Activated naive CD4-positive, alpha-beta T cell (primary cell): ENCODE measurements around the gene ST3GAL3.

ENCODE experiments used
- DNase-seq, 4 experiments: peaks; one replicate each; lab custom pipeline; 2025; lab: John Stamatoyannopoulos, UW

ST3GAL3 gene

DNA sequence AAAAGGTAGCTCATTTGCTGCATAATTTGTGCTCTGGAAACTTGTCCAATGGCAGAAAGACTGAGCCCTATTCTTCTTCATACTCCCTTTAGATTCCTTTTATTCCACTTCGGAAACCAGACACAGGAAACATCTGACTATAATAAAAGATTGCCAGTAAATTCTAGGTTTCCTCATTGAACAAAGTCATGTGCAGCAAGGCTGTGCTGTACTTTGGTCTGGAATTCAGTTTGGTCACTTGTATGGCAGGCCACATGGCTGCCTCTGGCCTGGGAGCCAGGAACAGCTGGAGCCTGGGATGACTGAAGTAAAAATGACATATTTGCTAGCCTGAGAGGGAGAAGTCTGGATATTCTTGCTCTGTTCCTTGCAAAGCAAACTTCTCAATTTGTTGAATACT, 79.6 kb downstream of the ST3GAL3 start:
- DNase-seq, result no peak

DNA sequence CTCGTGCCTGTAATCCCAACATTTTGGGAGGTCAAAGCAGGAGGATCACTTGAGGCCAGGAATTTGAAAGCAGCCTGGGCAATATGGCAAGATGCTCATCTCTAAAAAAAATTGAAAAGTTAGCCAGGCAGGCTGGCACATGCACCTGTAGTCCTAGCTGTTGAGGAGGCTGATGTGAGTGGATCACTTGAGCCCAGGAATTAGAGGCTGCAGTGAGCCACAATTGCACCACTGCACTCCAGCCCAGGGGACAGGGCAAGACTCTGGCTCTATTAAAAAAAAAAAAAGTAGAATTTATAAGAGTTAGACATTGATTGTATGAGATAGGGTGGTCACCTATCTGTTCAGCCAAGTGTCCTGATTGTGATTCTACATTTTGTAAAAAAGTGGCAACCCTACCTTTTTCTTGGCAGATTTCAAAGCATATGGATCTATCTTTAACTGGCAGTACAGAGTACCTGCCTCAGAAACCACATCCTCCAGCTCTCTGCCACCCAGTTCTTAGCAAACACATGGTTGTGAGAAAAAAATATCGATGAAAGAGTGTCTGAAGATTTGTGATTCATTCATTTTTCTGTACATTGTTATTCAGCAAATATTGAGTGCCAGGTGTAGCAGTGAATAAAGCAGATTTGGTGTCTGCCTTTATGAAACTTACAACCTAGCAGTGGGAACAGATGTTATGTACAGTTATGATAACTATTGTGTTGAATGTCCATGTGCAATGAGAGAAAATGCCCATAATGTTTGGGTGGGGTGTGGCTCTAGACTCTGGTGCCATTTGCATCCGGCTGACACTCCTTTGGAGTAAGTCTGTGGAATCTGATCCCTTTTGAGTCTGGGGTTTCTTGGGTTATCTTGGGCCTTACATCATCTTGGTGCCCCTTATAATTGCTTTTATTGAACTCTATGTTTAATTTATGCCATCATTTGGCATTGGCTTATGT, 82.5 kb downstream of the ST3GAL3 start:
- DNase-seq, result no peak

DNA sequence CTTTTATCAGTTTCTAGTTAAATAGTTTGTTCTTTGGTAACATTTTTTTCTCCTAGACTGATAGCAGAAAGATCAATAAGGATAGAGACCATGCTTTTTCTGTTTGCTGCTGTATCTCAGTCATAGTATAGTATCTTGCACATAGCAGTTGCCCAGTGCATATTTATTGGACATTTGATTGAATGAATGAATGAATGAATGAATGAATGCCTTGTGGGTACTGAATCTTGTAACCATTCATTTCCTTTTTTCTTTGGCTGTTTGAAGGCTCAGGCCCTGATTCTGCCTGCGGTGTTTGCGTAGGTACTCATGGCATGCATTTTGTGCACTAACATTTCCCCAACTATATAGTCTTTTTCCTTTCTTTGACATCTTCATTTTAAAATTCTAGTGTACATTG, 83.9 kb downstream of the ST3GAL3 start:
- DNase-seq, result no peak

DNA sequence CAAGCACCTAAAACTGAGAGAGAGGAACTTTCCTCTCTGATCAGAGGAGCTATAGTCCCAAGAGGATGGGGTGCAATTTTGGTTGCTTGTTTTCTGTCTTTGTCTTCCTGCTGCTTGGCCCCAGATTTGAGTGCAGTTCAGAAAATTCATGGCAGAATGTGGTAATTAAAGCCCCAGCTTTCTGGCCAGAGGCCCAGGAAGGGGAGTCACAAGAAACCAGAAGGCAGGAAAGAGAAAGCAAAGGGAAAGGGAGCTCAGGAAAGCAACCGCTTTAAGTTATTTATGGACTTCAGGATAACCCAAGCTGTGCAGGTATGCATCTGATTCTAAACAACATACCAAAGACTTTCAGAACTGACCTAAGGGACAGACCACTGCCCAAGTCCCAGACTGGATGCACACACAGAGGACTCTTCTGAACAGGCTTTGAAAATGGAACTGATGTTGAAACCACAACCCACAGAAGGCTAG, 88.8 kb downstream of the ST3GAL3 start:
- DNase-seq, result no peak

DNA sequence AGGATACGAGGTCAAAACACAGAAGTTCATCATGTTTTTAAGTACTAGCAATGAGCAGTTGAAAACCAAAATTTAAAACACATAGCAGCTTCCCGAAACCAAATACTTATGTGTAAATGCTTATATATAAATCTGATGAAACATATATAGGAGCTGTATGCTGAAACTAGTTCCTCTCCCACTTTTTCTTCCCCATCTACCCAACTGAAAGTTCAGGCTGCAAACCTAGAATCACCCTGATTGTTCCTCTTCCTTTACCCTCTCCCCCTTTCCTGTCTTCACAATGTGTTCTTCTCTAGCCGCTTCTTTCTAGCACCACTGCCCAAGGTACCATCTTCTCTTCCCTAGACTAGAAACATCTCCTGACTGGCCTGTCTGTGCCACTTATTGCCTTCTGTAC, 90.6 kb downstream of the ST3GAL3 start:
- DNase-seq, result no peak

DNA sequence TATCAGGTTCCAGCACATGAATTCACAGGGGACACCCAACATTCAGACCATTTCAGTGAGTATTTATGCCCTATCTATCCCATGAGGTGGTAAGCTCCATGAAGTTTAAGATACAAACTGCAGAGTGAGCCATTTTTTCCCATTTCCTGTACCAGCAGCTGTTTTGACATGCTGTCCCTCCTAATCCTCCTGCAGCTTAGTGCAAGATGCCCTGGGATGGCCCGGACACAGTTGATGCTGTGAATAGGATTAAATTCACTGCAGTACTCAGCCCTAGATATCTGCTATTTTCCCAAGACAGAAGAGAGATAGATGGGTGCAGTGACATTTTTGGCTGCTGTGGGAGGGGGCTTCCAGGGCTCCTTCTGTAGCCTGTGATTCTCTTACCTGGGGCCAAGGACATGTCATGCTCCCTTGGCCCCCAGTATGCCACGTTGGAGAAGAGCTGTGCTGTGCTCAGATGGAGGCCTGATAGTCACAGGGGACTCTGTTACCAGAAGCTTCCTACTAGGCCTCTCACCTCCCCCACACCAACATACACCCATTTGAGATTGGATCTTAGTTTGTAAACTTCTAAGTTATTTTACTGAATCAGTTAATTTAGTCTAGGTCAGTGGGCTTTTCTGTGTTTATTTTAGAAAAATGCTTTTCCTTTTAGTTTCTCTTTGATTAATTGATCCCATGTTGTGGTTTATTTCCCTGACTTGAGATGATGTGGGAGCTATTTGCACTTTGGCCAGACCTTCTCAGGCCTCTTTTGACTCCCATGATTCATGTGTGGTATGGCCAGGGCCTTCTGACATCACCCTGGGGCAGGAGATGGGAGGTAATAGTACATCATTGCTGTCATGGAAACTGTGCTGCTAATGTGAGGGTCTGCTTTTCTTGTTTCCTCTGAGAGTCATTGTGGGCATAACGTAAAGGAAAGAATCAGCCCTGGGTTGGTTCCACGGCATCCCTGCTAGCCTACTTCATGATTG, 92.6 kb downstream of the ST3GAL3 start:
- DNase-seq, result no peak

DNA sequence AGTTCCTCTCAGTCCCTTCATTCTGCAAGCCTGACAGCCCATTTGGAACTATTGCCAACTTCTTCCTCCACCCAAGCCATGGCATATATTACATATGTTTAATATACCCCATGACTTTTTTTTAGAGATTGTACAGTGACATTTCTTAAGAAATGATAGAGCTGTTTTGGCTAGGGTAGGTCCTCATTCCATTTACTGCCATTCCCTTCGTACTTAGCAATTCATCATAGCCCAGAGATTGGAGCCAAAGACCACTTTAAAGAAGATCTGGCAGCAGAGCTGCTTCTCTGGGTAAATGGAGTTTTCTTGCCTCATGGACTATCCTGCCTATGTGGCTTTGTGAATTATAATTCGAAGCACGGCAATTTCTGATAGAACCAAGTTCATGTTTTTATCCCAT, 93.4 kb downstream of the ST3GAL3 start:
- no peak for DNase-seq

DNA sequence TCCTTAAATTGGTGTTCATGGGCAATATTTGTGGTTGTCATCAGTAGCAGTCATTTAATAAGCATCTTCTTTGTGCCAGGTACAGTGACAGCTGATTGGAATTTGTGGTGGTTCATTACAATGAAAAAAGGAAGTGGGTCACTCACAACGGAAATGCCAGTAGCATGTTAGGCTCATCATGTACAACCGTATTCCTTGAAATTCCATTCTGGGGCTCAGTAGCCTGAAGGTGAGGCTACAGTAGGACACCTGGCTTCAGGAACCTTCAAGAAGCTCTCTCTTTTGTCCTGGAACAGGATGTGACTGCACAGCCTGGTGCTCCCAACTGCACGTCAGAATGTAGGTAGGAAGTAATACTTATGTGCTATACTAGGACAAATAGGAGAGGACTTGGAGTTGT, 93.9 kb downstream of the ST3GAL3 start:
- DNase-seq, result no peak

DNA sequence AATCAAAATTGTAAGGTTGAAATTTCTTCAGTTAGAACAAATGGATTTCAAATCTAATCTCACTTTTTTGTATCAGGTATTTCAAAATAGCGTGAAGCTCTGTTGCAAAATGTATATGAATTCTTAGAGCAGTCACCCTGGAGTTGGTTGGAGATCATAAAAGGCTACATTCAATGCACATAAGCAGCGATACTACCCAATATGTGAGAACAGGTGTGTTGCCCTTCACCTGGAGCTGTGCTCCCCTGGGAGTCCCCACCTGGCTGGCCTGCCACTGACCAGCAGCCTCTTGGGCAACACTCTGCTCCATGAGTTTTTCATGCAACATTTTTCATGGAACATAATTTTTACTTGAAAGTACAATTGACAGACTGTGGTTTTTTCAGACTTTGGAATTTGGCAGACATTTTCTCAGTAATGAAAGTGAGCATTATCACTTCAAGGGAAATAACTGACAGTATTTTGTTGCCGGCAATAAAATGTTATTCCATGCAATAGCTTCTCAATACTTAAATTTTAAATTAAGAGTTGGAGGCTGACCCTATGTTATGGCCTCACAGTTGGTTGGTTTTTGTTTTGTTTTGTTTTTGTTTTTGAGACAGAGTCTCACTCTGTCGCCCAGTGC, 95.1 kb downstream of the ST3GAL3 start:
- DNase-seq, result no peak

DNA sequence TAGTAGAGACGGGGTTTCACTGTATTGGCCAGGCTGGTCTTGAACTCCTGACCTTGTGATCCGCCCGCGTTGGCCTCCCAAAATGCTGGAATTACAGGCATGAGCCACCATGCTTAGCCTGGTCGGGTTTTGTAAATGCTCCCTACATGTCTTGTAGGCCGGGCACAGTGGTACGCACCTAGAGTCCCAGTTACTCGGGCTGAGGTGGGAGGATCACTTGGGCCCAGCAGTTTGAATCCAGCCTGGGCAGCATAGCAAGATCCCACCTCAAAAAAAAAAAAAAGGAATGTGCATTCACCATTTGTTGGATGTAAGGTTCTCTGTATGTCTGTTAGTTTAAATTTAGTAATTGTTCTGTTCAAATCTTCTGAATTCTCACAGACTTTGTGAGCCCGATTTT, 95.8 kb downstream of the ST3GAL3 start:
- no peak for DNase-seq

DNA sequence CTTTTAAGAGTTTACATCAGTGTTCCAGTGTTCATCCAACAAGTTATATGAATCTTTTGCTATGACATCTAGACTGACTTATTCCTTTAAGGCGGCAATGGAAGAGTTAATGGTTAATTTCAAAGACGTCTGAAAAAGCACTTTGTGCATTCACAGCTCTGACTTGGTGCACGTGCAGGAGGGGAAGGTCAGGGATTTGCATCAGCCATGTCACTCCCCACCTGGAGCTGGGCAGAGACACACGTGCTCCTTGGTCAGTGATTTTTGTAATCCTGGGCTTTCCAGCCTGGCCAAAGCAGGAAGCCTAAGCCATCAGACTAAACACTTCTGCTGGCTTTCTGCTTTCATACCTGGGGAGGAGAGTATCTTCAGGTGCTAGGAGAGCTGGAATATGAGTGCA, 96.3 kb downstream of the ST3GAL3 start:
- DNase-seq, result no peak

DNA sequence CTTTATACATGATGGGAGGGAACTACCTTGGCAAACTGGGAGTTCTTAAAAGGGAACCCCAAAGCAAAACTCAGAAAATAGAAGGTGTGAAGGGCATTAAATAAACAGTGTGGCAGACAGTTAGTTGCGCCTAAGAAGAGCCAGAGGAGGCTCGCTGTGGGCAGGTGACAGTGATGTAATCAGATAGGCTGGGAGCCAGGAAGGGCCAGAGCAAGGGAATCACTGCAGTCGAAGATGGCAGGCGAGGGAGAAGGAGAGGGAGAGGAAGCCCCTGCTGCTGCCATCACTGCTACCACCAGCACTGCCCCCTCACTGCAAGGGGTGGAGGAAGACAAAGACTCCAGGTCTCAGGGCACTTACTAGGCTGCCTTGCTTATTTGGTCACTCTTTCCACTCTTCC, 97.2 kb downstream of the ST3GAL3 start:
- DNase-seq, result no peak

DNA sequence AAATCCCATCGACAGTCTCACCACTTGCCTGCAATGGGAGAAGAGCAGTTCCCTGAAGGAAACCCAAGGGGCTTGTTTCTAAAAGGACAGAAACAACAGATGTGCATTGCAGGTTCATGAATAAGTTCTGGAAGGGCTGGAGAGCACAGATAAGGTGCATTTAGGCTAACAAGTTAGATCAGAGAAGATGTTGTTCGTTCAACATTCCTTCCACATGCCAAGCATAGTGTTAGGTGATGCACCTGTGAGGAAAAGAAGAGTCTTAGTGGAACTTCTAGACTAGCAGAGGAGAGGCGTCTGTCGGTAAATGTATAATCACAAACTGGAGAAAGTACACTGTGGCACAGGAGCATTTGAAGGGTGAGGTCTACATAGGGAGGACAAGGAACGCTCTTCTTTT, 98.0 kb downstream of the ST3GAL3 start:
- DNase-seq, result no peak

DNA sequence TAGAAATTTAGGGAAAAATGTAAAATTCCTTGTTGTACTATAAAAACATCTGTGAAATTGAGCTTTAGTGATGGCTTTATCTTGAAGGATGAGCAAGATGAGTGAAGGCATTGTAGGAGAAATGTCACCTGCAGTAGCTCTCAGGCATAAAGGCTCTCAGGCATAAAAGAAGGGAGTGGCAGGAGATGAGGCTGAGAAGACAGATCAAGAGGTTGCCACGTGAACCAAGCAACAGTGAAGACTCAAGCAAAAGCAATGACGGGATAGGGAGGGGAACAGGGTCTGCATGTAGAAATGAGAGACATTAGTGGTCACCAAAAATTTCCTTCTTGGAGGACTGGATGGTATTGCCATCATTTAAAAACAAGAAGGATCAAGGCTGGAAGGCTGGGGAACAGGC, 98.8 kb downstream of the ST3GAL3 start:
- DNase-seq, result no peak

DNA sequence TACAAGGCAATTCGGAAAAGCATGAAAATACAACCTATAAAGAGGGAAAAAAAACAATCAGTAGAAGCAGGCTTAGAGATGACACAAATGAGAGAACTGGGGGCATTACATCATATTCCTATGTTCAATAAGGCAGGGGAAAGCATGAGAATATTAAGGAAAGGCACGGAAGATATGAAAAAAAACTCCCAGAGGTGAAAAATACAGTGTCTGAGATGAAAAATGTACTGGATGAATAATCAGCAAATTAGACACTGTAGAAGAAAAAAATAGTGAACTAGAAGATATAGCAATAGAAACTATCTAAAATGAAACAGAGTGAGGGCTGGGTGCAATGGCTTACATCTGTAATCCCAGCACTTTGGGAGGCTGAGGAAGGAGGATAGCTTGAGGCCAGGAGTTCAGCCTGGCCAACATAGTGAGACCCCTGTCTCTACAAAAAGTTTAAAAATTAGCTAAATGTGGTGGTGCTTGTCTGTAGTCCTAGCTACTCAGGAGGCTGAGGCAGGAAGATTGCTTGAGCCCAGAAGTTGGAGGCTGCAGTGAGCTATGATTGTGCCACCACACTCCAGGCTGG, 101.8 kb downstream of the ST3GAL3 start:
- DNase-seq, result no peak

DNA sequence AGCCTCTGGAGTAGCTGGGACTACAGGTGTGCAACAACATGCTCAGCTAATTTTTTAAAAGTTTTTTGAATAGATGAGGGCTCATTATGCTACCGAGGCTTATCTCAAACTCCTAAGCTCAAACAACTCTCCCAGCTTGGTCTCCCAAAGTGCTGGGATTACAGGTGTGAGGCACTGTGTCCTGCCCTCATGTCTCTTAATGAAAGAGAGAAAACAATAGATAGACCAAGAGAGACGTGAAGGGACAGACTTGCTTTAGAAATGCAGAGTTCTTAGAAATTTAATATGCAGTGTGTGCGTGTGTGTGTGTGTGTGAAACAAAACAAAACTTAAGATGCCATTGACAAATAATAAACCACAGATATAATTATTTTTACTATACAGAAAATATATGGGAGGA, 105.2 kb downstream of the ST3GAL3 start:
- DNase-seq, result no peak

DNA sequence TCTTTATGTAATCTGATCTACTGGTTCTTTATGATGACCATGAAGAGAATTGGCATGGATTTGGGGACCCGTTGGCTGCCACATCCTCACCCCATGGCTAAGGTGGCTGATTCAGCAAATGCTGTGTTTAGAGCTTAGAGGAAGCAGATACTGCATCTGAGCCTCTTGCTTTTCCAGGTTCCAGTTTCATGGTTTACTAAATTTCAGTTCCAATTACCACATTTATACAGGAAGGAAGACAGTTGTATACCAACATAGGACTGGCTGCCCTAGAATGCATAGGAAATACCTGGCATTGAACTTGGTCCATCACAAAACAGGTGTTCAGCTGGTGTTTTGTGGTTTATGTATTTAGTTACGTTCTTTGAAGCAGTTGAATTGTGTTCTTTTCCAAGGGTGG, 107.1 kb downstream of the ST3GAL3 start:
- DNase-seq, result no peak

DNA sequence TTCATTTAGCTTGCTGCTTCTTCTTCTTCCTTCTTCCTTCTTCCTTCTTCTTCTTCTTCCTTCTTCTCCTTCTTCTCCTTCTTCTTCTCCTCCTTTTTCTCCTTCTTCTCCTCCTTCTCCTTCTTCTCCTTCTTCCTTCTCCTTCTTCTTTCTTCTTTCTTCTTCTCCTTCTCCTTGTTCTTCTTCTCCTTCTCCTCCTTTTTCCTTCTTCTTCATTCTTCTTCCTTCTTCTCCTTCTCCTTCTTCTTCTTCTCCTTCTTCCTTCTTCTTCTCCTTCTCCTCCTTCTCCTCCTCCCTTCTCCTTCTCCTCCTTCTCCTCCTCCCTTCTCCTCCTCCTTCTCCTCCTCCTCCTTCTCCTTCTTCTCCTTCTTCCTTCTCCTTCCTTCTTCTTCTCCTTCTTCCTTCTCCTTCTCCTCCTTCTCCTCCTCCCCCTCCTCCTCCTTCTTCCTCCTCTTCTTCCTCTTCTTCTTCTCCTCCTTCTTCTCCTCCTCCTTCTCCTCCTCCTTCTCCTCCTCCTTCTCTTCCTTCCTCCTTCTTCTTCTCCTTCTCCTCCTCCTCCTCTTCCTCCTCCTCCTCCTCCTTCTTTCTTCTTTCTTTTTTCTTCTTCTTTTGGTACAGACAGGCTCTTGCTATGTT, 110.1 kb downstream of the ST3GAL3 start:
- DNase-seq, result no peak

DNA sequence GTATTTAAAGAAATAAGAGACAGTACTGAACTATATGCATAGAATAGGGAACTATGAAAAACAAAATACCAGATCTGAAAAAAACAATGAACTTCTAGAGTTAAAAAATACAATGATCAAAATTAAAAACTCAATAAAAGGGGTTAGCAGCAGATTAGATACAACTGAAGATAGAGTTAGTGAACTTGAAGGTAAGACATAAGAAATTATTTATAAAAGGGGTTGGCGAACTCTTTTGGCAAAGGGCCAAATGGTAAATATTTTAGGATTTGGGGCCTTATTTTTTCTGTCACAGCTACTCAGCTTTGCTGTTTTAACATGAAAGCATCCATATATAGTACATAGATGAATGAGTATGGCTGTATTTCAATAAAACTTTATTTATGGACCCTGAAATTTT, 111.4 kb downstream of the ST3GAL3 start:
- DNase-seq, result no peak

DNA sequence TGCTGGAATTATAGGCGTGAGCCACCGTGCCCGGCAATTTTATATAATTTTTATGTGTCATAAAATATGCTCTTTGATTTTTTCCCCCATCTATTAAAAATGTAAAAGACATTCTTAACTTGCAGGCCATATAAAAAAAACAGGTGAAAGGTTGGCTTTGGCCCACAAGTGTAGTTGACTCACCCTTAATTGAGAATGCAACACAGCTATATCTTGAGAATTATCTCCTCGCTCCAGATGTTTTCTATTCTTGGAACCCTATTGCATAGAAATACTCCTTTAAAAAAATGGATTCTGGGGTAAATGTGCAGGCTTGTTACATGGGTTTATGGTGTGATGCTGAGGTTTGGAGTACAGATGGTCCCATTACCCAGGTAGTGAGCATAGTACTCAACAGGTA, 112.0 kb downstream of the ST3GAL3 start:
- no peak for DNase-seq

DNA sequence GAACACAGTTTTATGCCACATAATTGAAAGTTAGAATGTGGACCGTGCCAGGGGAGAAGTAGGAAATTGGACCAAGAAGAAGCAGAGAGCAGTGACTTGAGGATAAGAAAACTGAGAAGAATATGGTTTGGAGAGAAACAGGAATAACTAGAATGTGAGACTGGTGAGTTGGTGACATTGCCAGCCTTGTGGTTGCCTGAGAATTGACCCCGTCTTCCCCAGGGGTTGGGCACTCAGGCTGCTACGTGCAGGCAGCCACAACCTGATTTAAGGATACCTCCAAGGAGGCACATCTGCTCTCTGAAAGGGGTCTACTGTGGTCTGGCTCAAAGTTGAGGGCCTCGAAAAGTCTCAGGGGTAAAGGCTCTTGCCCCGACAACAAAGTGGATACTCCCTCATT, 114.1 kb downstream of the ST3GAL3 start:
- DNase-seq, result no peak
